H9 (cell line): ENCODE measurements around the gene PXT1. TPM values are rescaled to one million over a fixed set of nuclear protein-coding genes. Genes with fewer than 3 reads are reported as not detected.

Source experiments
- DNase-seq: peaks from one replicate; pipeline ENCODE4 v3.0.0-alpha.2; 2017
- H2AFZ ChIP-seq: one replicate; pipeline ENCODE4 v1.6.1; 2013; ENCODE audit warnings: mild to moderate bottlenecking, low read length, control low read depth, moderate library complexity
- H2AK5ac ChIP-seq: 2 replicates; pipeline ENCODE4 v1.6.1; 2013; ENCODE audit warnings: low read length, control low read depth, mixed read lengths; ENCODE audit not compliant: insufficient read length
- H2BK120ac ChIP-seq: one replicate; pipeline ENCODE4 v1.6.1; 2013; ENCODE audit warnings: low read depth, mild to moderate bottlenecking, low read length, control low read depth, inconsistent platforms; ENCODE audit not compliant: poor library complexity, severe bottlenecking
- H2BK12ac ChIP-seq: 2 replicates; pipeline ENCODE4 v1.6.1; 2013; ENCODE audit warnings: low read length, control low read depth, mixed read lengths, low read depth; ENCODE audit not compliant: insufficient read length
- H2BK15ac ChIP-seq: 2 replicates; pipeline ENCODE4 v1.6.1; 2013; ENCODE audit warnings: low read depth, low read length, control low read depth
- H2BK20ac ChIP-seq: one replicate; pipeline ENCODE4 v1.6.1; 2013; ENCODE audit warnings: low read depth, mild to moderate bottlenecking, low read length, control low read depth, inconsistent platforms; ENCODE audit not compliant: poor library complexity, severe bottlenecking
- H2BK5ac ChIP-seq: 2 replicates; pipeline ENCODE4 v1.6.1; 2013; ENCODE audit warnings: low read length, control low read depth, mixed read lengths; ENCODE audit not compliant: insufficient read length
- H3K14ac ChIP-seq: 2 replicates; pipeline ENCODE4 v1.6.1; 2013; ENCODE audit warnings: low read length, control low read depth; ENCODE audit not compliant: insufficient read depth
- H3K18ac ChIP-seq: 2 replicates; pipeline ENCODE4 v1.6.1; 2013; ENCODE audit warnings: low read depth, mild to moderate bottlenecking, mixed read lengths, low read length, control low read depth; ENCODE audit not compliant: insufficient read length
- H3K23ac ChIP-seq: 2 replicates; pipeline ENCODE4 v1.6.1; 2013; ENCODE audit warnings: low read length, control low read depth, mixed read lengths, low read depth; ENCODE audit not compliant: insufficient read length
- H3K23me2 ChIP-seq: 2 replicates; pipeline ENCODE4 v1.6.1; 2013; ENCODE audit warnings: low read depth, mild to moderate bottlenecking, mixed read lengths, low read length, control low read depth; ENCODE audit not compliant: insufficient read length, poor library complexity, severe bottlenecking
- H3K27ac ChIP-seq: 2 replicates; pipeline ENCODE4 v1.5.1; 2013; ENCODE audit warnings: low read length, control low read depth, mixed read lengths, low read depth; ENCODE audit not compliant: insufficient read length
- H3K27me3 ChIP-seq: 2 replicates; pipeline ENCODE4 v1.6.1; 2013; ENCODE audit warnings: low read length, control low read depth, inconsistent platforms; ENCODE audit not compliant: insufficient read depth
- H3K4ac ChIP-seq: 2 replicates; pipeline ENCODE4 v1.6.1; 2013; ENCODE audit warnings: low read depth, mild to moderate bottlenecking, control low read depth, inconsistent platforms, low read length, moderate library complexity
- H3K4me1 ChIP-seq: 2 replicates; pipeline ENCODE4 v1.6.1; 2013; ENCODE audit warnings: low read length, control low read depth, inconsistent platforms; ENCODE audit not compliant: insufficient read depth
- H3K4me2 ChIP-seq: 2 replicates; pipeline ENCODE4 v1.6.1; 2013; ENCODE audit warnings: low read length, control low read depth, mixed read lengths; ENCODE audit not compliant: insufficient read length, insufficient read depth
- H3K56ac ChIP-seq: 2 replicates; pipeline ENCODE4 v1.6.1; 2013; ENCODE audit warnings: low read depth, mild to moderate bottlenecking, mixed read lengths, low read length, control low read depth; ENCODE audit not compliant: insufficient read length
- H3K79me1 ChIP-seq: 2 replicates; pipeline ENCODE4 v1.6.1; 2013; ENCODE audit warnings: low read depth, mild to moderate bottlenecking, moderate library complexity, low read length, control low read depth, inconsistent platforms; ENCODE audit not compliant: insufficient read depth, poor library complexity, severe bottlenecking
- H3K79me2 ChIP-seq: 2 replicates; pipeline ENCODE4 v1.6.1; 2013; ENCODE audit warnings: low read length, control low read depth, inconsistent platforms; ENCODE audit not compliant: insufficient read depth
- H3K9ac ChIP-seq: 2 replicates; pipeline ENCODE4 v1.6.1; 2013; ENCODE audit warnings: low read length, control low read depth, mixed read lengths; ENCODE audit not compliant: insufficient read length; ENCODE audit errors: extremely low read depth
- H3K9me3 ChIP-seq: one replicate; pipeline ENCODE4 v1.6.1; 2013; ENCODE audit warnings: low read depth, low read length, inconsistent platforms; ENCODE audit not compliant: control insufficient read depth
- H3T11ph ChIP-seq: one replicate; pipeline ENCODE4 v1.6.1; 2013; ENCODE audit warnings: mild to moderate bottlenecking, low read length, control low read depth, inconsistent platforms
- H4K20me1 ChIP-seq: one replicate; pipeline ENCODE4 v1.6.1; 2013; ENCODE audit not compliant: control insufficient read depth, insufficient read length, insufficient read depth
- H4K5ac ChIP-seq: 2 replicates; pipeline ENCODE4 v1.6.1; 2013; ENCODE audit warnings: low read depth, mild to moderate bottlenecking, mixed read lengths, low read length, control low read depth; ENCODE audit not compliant: insufficient read length
- H4K8ac ChIP-seq: replicated peaks from 2 replicates; pipeline ENCODE4 v1.6.1; 2013; ENCODE audit warnings: low read length, control low read depth, mixed read lengths, low read depth; ENCODE audit not compliant: insufficient read length
- H4K91ac ChIP-seq: 2 replicates; pipeline ENCODE4 v1.6.1; 2013; ENCODE audit warnings: low read depth, mild to moderate bottlenecking, moderate library complexity, mixed read lengths, low read length, control low read depth; ENCODE audit not compliant: insufficient read length
- H3K27ac Mint-ChIP-seq, 3 experiments: 2 replicates in 2 of 3; 3 replicates in 1 of 3; pipeline ENCODE4 v1.8.0; 2020 to 2021; ENCODE audit warnings: mixed read lengths in 3 of 3, mild to moderate bottlenecking in 1 of 3, moderate library complexity in 1 of 3
- H3K27me3 Mint-ChIP-seq: 2 replicates; pipeline ENCODE4 v1.8.0; 2021; ENCODE audit warnings: low read depth, mild to moderate bottlenecking, moderate library complexity, mixed read lengths
- H3K36me3 Mint-ChIP-seq, 3 experiments: 2 replicates in 2 of 3; 3 replicates in 1 of 3; pipeline ENCODE4 v1.8.0; 2020 to 2021; ENCODE audit warnings: low read depth in 3 of 3, mixed read lengths in 3 of 3; ENCODE audit not compliant: insufficient read depth in 1 of 3
- H3K4me1 Mint-ChIP-seq, 2 experiments: 2 replicates each; pipeline ENCODE4 v1.8.0; 2020; ENCODE audit warnings: mixed read lengths in 2 of 2
- H3K4me3 Mint-ChIP-seq, 2 experiments: 2 replicates in 1 of 2; 3 replicates in 1 of 2; pipeline ENCODE4 v1.8.0; 2020 to 2021; ENCODE audit warnings: mild to moderate bottlenecking in 2 of 2, mixed read lengths in 2 of 2, moderate library complexity in 1 of 2
- H3K9me3 Mint-ChIP-seq, 2 experiments: 2 replicates in 1 of 2; 3 replicates in 1 of 2; pipeline ENCODE4 v1.8.0; 2020; ENCODE audit warnings: mild to moderate bottlenecking in 2 of 2, mixed read lengths in 2 of 2, moderate library complexity in 1 of 2
- CTCF ChIP-seq: fragments of 200-600 bp; sonication (generic); conservative IDR thresholded peaks from 3 replicates; pipeline ENCODE4 v1.8.0; 2021; ENCODE audit warnings: antibody characterized with exemption, mild to moderate bottlenecking
- WGBS: extraction: QIAGEN DNeasy Blood & Tissue Kit; methylation state at CpG from one replicate; pipeline ENCODE4 v1.1.7; 2013; ENCODE audit warnings: missing lambda C conversion rate, low lambda C conversion rate, mixed read lengths; ENCODE audit not compliant: insufficient read length; ENCODE audit errors: extremely low coverage; 5-methylcytosine and 5-hydroxymethylcytosine counted together
- total RNA-seq: library from RNA; stranded (reverse); gene quantifications from 2 replicates; pipeline ENCODE4 v1.2.1, GENCODE V29; 2021

The PXT1 gene
- total RNA-seq, 1 experiment from 2014 or later = not detected

GRCh38 chr6:36345681-36346466 lies 96.8 kb downstream of the PXT1 start:
- DNase-seq = peak; percentile 75
- H4K20me1 ChIP-seq = no peaks in the 10 kb centered on the region
- H2BK12ac ChIP-seq = no peak overlapping the region
- Mint-ChIP-seq H3K4me3 (no peak overlapping the region), H3K36me3 (no peaks in the 10 kb centered on the region), H3K9me3 (no peaks in the 10 kb centered on the region; a peak in 1 of 5 replicates), H3K27ac (no peak overlapping the region), H3K4me1 (peaks cover under 1 to 3% of the 10 kb centered on the region in 2 experiments), H3K27me3 (peaks cover 5% of the 10 kb centered on the region)
- H4K5ac ChIP-seq = no peak overlapping the region
- WGBS = no CpG with 5 or more reads among the region's 13 CpGs
- no peak overlapping the region for H3K4ac ChIP-seq
- H3K14ac ChIP-seq = no peak overlapping the region; the same call in 1 of the 2 replicates
- no peak overlapping the region for H2BK15ac ChIP-seq
- H3K9ac ChIP-seq = no peak overlapping the region
- no peak overlapping the region for H3K18ac ChIP-seq
- H3K23ac ChIP-seq = no peak overlapping the region
- peaks cover under 1% of the 10 kb centered on the region for H3K23me2 ChIP-seq
- H4K8ac ChIP-seq = no peak overlapping the region
- no peak overlapping the region for H2AK5ac ChIP-seq
- no peaks in the 10 kb centered on the region for H3K27me3 ChIP-seq
- TF ChIP-seq CTCF = no peak
- H2BK20ac ChIP-seq = no peak overlapping the region
- H3K4me2 ChIP-seq = no peak overlapping the region
- no peak overlapping the region for H3T11ph ChIP-seq
- H3K79me2 ChIP-seq = no peaks in the 10 kb centered on the region
- H3K9me3 ChIP-seq = no peaks in the 10 kb centered on the region
- H2BK5ac ChIP-seq = no peak overlapping the region
- H3K79me1 ChIP-seq = no peaks in the 10 kb centered on the region
- H2AFZ ChIP-seq = no peak overlapping the region
- H2BK120ac ChIP-seq = no peak overlapping the region
- no peak overlapping the region for H4K91ac ChIP-seq
- no peak overlapping the region for H3K56ac ChIP-seq
- H3K4me1 ChIP-seq = no peaks in the 10 kb centered on the region
- no peak overlapping the region for H3K27ac ChIP-seq
